ENCODE results near the gene GNAZ.

DNA sequence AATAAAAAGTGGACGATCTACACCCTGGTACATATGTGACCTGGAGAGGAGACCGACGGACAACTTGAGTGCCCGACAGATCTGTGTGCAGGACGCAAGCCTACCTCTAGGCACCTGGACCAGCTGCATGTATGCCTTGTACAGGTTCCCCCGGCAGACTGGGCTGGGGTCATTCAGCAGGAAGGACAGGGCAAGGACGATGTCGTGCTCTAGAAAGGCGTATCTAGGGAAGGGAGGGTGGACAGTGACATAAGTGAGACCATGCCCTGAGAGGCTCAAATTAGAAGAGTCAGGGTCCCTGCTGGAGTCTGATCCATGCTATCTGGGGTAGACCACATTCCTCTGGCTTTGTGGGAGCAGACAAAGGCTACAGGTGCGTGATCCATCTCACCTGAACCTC lies 63.6 kb downstream of the GNAZ start:
- TF ChIP-seq POLR2A (IDR thresholded peaks at IDR 0.05): no peak
- TF ChIP-seq, protein P1, sequence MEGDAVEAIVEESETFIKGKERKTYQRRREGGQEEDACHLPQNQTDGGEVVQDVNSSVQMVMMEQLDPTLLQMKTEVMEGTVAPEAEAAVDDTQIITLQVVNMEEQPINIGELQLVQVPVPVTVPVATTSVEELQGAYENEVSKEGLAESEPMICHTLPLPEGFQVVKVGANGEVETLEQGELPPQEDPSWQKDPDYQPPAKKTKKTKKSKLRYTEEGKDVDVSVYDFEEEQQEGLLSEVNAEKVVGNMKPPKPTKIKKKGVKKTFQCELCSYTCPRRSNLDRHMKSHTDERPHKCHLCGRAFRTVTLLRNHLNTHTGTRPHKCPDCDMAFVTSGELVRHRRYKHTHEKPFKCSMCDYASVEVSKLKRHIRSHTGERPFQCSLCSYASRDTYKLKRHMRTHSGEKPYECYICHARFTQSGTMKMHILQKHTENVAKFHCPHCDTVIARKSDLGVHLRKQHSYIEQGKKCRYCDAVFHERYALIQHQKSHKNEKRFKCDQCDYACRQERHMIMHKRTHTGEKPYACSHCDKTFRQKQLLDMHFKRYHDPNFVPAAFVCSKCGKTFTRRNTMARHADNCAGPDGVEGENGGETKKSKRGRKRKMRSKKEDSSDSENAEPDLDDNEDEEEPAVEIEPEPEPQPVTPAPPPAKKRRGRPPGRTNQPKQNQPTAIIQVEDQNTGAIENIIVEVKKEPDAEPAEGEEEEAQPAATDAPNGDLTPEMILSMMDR (IDR thresholded peaks at IDR 0.05): no peak
